GM04504 (cell line): ENCODE measurements around the gene ABCC1.
"Not testable (repeated sequence)": the region's sequence is repeated elsewhere in the genome, so short reads cannot be mapped to it uniquely, and the experiment has no call there.

Experiments
- DNase-seq: peaks from one replicate; pipeline ENCODE4 v3.0.0-alpha.2; 2012; ENCODE audit warnings: low read depth

The ABCC1 gene

DNA sequence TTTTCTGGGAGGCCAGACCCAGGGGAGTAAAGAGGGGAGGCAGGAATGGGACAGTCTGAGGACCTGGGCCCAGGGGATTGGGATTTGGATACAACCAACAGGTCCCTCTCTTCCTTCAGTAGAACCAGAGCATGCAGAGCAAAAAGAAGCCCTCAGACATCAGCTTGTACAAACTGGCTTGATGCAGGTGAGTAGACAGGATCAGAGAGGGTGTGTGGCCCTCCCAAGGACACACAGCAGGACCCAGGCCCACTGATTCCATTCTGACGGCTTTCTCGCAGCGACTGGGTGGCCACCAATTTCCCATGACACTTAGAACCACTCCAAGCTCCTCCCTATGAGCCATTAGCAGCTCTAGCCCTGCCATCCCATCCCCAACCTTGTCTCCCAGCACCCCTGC, 210.2 kb downstream of the ABCC1 start:
- DNase-seq, result no peak

DNA sequence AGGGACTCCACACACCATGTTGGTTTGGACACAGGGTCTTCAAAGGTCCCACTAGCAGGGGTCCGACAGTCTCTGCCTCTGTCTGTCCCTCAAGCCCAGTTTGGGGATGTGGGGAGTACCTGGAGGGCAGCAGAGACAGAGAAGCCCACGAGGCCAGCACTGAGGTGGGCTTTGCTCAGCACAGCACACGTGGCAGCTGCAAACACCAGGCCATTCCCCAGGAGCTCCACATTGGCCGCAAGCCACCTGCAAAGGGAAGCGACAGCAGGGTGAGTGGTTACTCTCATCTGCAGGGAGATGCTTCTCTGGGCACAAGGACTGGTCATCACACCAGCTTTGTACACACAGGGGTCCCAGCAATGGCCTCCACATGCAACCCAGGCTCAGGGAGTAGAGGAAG, 211.9 kb downstream of the ABCC1 start:
- DNase-seq, result no peak

DNA sequence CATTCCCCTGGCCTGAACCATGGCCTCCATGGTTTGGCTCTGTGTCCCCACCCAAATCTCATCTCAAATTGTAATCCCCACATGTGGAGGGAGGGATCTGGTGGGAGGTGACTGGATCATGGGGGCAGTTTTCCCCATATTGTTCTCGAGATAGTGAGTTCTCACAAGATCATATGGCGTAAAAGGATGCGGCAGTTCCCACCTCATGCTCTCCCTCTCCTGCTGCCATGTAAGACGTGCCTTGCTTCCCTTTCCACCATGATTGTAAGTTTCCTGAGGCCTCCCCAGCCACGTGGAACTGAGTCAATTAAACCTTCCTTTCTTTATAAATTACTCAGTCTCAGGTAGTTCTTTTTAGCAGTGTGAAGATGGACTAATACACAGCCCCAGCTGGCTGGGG, 212.4 kb downstream of the ABCC1 start:
- not testable (repeated sequence) for DNase-seq

DNA sequence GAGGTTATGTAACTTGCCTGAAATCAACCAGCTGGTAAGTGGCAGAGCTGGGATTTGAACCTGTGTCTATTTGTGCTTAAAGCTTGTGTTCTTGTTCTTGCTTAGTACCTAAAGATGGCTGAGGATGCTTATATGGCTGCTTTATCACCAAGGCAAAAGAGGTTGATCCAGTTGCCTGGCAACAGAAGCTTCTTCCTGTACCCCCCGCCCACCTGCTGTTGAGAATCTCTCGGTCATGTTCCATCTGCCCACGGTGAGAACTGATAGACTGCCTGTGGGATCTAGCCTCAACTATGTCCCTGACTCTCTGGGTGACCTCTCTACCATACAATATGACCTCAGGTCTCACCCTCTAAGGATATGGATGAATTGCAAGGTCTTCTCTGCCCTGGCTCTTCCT, 213.2 kb downstream of the ABCC1 start:
- no peak for DNase-seq

DNA sequence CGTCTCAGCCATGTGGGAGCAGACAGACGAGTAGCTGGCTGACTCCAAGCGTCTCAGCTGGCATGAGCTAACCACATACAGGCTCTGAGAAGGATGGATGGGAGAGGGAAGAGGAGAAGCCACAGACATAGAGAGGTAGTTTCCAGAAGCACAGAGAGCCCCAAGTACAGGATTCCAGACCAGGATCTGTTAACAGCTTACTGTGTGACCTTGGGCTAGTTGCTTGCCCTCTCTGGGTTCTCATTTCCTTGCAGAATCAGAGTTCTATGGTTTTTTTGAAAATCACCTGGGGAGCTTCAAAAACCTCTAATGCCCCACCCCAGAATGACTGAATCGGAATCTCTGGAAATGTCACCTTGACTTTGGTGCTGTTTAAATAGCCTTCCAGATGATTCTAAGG, 213.7 kb downstream of the ABCC1 start:
- DNase-seq, result no peak

DNA sequence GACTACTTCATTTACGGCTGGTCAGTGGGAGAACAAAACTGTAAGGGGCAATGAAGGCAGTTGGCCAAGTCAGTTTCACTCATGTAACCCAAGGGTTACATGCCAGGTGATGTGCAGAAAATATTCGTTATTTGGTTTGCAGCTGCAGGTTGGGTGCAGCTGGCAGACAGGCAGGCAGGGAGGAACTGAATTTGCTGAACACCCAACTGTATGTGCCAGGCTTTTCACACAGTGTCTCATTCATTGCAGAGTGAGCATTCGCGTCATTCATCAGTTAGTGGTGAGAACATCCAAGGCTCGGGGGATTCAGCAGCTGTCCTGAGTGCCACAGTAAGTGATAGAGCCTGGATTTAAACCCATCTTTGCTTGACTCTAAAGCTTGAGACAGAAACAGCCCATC, 214.2 kb downstream of the ABCC1 start:
- no peak for DNase-seq

DNA sequence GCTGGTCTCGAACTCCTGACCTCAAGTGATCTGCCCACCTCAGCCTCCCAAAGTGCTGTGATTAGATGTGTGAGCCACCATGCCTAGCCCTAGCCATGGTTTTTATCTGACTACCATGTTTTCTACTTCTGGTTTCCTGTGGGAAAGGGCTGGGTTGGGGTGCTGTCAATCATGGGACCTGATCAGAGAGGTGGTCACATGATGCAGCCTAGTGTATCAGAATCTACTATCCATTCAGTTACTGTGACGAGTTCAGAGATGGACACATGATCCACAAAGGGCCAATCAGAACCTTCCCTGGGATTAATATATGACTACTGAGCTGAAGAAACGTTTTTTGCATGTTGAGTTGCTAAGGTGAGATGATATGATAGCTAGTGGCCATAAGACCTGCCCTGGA, 214.8 kb downstream of the ABCC1 start:
- no peak for DNase-seq

DNA sequence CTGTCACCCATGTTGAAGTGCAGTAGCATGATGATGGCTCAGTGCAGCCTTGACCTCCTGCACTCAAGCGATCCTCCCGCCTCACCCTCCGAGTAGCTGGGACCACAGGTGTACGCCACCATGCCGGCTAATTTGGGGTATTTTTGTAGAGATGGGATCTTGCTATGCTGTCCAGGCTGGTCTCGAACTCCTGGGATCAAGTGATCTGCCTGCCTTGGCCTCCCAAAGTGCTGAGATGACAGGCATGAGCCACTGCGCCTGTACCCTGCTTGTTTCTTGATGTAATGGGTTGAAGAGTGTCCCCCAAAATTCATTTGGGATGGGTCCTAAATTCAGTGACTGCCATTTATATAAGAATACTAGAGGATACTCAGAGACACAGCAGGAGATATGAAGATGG, 216.7 kb downstream of the ABCC1 start:
- no peak for DNase-seq

DNA sequence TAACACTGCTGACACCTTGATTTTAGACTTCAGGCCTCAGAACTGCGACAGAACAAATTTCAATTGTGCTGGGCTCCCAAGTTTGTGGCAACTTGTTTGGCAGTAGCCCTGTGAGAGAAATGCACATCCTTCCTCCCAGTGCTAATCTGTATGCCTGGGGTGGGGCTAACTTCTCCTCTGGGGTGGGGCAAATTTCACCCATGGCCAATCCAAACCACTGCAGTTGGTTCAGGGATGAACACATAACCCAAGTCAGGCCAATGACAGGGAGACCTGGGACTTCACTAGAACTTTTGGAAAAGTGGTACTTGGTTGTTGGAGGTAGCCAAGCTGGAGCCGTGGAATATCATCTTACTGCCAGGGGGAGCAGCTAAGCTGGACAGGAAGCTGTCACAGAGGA, 217.5 kb downstream of the ABCC1 start:
- no peak for DNase-seq

DNA sequence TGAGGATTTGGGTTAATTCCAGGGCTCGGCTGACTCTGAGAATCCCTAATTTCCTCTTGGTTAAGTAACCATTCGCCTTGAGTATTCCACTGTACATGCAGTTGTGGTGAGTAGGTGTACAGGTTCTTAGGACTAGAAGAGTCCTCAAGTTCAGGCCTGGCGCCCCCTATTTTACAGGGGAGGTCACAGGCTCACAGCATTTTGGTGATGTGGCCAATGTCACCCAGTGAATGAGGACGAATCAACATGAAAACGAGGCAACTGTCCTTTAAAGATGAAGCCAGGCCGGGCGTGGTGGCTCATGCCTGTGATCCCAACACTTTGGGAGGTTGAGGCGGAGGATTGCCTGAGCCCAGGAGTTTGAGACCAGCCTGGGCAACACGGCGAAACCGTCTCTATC, 218.5 kb downstream of the ABCC1 start:
- no peak for DNase-seq

DNA sequence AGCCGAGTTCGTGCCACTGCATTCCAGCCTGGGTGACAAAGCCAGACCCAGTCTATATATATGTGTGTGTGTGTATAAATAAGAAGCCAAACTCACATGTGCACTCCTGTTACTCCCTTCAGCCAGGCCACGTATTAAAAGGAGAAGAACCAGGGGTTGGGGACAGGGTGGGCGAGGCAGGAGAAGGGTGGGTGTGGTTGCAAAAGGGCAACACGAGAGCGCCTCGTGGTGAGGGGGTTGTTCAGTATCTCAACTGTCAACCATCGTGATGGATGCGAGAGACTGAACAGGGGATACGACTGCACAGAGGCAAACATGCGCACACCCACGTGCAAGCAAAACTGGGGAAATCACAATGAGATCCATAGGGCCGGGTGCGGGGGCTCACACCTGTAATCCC, 219.0 kb downstream of the ABCC1 start:
- DNase-seq, result no peak

DNA sequence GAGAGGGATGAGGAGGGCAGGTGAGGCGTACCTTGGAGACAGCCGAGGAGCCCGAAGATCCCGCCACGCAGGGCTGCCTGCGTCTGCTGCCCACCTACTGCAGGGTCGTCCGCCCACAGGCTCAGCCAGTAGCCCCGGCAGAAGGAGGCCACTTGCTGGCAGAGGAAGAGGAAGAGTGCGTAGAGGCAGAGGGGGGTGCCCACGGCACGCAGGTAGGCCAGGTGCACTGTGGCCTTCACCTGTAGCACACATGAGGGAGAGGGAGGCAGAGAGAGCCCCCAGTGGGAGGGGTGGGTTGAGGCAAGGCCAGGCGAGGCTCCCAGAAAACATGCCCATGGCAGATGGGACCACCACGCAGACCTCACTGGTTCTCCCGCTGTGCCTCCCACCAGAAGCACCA, 220.2 kb downstream of the ABCC1 start:
- no peak for DNase-seq

DNA sequence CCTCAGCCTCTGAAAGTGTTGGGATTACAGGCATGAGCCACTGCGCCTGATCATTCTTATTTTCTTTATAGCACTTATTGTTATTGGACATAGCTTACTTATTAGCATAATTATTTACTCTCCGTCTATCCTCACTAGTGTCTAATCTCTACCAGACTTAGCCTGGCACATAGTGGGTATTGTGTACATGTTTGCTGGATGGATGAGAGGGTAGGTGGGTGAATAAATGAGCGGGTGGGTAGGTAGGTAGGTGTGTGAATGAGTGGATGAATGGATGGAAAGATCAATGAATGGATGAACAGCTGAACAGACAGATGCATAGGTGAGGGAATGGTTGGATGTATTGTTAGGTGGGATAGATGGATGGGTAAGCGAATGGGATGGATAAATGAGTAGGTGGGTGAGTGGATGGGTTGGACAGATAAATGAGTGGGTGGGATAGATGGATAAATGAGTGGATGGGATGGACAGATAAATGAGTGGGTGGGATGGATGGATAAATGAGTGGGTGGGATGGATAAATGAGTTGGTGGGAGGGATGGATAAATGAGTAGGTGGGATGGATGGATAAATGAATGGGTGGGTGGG, 222.0 kb downstream of the ABCC1 start:
- no peak for DNase-seq

DNA sequence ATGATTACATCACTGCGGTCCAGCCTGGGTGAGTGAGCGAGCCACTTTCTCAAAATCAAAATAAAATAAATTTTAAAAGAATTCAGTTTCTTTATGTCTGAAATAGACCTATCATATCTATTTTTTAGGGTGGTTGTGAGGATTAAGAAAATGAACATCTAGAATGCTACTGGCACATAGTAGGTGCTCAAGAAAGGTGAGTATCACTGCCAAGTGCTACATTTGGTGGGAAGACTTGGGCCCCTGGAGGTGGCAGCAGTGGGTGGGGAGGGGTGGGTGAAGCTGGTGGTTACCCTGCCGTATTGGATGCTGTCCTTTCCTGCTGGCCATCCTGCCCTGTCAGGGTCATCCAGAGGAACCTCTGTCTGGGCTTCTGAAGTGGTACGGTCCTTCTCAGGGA, 223.6 kb downstream of the ABCC1 start:
- DNase-seq, result no peak

DNA sequence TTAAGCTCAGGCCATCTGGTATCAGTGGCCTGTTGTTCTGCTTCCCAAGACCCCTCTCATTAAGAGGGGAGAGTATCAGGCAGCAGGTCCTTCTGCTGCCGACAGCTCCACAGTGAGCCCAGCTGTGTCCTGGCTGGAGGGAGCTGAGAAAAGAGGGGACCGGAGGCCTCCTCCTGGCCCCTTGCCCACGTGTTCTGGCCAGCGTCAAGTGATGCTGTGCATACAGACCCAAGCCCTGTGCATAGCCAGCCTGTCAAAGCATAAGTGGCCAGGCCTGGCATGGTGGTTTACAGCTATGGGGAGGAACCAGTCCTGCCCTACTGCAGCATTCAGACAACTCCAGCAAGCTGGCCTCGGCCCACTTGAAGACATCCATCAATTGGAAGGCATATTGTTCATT, 225.9 kb downstream of the ABCC1 start:
- DNase-seq, result no peak

DNA sequence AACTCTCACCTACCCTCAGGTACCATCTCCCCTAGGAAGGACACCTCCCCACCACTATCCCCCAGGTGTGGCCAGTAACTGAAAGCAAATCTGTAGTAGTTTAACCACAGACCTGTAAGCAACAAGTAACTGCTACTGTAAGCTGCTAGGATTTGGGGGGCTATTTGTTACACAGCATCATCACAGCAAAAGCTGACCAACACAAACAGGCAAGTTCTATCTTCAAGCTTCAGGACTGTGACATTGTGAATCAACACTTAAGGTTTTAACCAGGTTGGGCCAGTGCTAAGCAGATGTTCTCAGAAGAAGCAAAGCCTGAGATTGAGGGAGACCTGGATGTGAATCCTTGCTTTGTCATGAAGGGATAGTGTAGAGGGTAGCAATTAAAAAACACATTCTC, 226.9 kb downstream of the ABCC1 start:
- DNase-seq, result no peak

DNA sequence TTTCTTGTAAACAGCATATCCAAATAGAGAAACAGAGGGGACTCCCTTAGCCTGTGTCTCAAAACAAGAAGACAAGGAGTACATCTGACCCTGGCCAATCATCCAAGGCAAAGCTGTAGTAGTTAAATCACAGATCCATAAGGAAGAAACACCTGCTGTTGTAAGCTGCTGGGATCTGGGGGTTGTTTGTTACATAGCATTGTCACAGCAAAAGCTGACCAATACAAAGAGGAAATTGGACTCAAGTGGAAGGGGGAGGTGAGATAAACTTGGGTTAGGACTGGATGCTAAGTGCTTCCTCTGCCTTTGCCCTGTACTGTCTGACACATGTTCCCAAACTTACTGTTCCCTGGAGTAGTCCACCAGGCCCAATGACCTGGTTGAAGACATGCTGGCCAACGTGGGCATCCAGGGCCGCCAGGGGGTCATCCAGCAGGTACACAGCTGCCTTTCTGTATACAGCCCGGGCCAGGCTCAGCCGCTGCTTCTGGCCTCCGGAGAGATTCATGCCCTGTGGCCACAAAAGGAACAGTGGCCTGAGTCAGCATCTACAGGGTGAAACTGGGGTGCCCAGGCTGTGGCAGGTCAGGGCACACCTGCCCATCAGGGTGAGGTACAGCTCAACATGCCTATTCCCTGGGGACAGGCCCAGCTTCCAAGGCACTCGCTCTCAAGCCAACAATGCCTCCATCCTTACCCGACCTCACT, 229.2 kb downstream of the ABCC1 start:
- DNase-seq, result no peak

DNA sequence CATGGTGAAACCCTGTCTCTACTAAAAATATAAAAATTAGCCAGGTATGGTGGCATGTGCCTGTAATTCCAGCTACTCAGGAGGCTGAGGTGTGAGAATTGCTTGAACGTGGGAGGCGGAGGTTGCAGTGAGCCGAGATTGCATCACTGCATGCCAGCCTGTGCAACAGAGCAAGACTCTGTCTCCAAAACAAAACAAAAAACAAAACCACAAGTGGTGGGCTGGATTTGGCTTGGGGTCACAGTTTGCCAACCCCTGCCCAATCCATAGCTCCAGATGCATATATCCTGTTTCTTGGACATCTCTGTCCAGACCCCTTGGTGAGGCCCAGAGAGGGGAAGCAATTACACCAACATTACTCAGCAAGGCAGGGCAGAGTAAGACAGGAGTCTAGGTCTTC, 232.3 kb downstream of the ABCC1 start:
- DNase-seq, result not testable (repeated sequence)

DNA sequence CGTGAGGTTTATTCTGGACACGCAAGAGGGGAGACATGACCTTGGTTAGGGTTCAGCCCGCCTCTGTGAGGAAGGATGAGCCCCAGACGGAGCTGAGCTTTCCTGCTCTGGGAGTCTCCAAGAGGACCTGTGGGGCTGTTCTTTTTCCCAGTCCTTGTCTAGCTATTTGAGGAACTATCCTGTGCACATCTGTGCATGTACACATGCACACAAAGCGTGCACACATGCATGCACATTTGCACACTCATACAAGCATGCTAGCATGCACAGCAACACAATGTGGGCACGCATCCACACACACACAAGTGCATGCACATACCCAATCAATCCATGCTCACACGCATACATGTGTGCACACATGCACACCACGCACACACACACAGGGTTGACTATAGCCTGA, 233.5 kb downstream of the ABCC1 start:
- no peak for DNase-seq

DNA sequence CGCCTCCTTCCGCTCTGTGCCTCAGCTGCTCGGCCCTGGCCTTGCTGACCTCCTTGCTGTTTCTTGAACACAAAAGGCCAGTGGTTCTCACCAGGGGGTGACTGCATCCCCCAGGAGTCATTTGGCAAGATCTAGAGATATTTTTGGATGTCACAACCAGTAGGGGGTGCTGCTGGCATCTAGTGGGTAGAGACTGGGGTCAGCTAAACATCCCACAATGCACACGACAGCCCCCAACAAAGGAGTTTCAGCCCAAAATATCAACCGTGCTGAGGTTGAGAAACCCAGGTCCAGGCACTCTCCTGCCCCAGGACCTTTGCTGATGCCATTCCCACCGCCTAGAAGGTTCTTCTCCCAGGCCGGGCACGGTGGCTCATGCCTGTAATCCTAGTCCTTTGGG, 234.1 kb downstream of the ABCC1 start:
- no peak for DNase-seq

DNA sequence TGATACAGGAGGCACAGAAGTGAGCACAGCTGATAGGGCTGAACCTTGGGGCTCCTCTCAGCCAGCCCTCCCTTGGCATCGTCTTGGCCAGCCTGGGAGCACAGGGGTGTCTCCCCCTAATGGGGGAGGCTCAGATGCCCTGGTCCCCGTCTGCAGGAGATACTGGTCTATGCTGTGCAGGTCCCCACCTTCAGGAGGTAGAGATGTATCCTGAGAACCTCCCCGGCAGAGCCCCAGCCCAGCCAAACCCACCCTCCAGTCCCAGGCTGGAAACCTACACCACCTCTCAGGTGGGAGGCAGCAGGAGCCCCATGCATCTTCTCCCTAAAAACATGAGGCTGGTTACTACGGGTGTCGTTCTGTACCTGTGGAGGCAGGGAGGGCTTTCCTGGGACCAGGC, 235.2 kb downstream of the ABCC1 start:
- no peak for DNase-seq

DNA sequence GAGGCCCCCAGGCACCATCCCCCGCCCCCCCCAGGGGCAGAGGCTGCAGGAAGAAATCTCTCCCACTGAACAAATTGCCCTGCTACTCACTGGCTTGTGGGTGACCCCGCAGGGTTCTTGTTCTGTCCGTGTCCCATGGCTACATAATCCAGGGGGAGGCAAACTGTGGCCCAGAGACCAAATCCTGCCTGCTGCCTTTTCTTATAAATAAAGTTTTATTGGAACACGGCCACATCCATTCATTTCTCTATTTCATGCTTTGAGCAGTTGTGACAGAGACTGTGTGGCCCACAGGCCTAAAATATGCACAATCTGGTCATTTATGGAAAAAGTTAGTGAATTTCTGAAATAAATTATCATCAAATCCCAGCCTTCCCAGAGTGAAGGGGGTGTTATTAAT, 235.7 kb downstream of the ABCC1 start:
- DNase-seq, result no peak

DNA sequence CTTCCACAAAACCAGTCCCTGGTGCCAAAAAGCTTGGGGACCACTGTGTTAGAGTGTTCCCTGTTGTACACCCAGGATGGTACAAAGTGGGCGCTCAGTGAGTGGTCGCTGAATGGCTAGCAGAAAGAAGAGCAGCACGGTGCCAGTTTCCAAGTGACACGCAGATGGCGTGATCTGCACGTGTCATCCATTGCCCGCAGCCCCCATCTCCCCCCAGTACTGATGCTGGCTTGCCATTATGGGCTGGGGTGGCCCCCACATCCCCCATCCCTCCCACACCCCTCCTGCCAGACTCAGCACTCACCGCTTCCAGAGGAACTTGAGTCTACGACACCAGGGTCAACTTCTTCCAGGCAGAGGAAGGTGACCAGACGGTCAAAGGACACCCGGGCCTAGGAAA, 237.4 kb downstream of the ABCC1 start:
- no peak for DNase-seq

DNA sequence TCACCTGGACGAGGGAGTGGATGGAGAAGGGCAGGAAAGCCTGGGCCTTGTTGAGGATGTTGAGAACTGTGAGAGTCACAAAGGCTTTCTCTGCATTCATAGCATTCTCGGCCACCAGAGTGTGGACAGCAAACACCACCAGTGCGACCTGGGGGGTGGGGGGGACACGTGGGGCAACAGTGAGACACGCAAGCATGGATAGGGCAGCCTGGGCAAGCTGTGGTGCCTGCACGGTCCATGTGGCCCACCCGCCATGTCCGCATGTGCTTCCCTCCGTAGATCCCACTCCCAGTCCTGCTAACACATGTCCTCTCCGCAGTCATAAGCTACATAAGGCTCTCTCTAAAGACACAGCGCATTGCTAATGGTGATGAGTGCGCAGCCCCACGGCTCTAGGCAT, 239.4 kb downstream of the ABCC1 start:
- DNase-seq, result no peak
